Smooth muscle cell (in vitro differentiated cells): ENCODE data around the gene FGD6. TPM values are rescaled to one million over a fixed set of nuclear protein-coding genes. Genes with fewer than 3 reads are reported as not detected.

Experiments used
- DNase-seq: peaks from one replicate; lab custom pipeline; 2025; ENCODE audit not compliant: unreplicated experiment; lab: John Stamatoyannopoulos, UW
- H2AFZ ChIP-seq: fragments of 200-600 bp; sonication (generic); 2 replicates; pipeline ENCODE4 v1.6.0; 2016; ENCODE audit warnings: antibody characterized with exemption, low read depth, mild to moderate bottlenecking
- H3F3A ChIP-seq: fragments of 200-600 bp; sonication (generic); 2 replicates; pipeline ENCODE4 v1.6.0; 2017; ENCODE audit warnings: antibody characterized with exemption, low read depth
- H3K27ac ChIP-seq: fragments of 200-600 bp; sonication (generic); 2 replicates; pipeline ENCODE4 v1.5.1; 2016; ENCODE audit warnings: low read depth, mild to moderate bottlenecking
- H3K27me3 ChIP-seq: fragments of 200-600 bp; sonication (generic); 2 replicates; pipeline ENCODE4 v1.6.1; 2016; ENCODE audit warnings: low read depth, mild to moderate bottlenecking
- H3K36me3 ChIP-seq: fragments of 200-600 bp; sonication (generic); 2 replicates; pipeline ENCODE4 v1.5.1; 2016; ENCODE audit warnings: low read depth
- H3K4me1 ChIP-seq: fragments of 200-600 bp; sonication (generic); 2 replicates; pipeline ENCODE4 v1.5.1; 2016; ENCODE audit warnings: low read depth
- H3K4me2 ChIP-seq: fragments of 200-600 bp; sonication (generic); 2 replicates; pipeline ENCODE4 v1.6.0; 2016; ENCODE audit warnings: mild to moderate bottlenecking
- H3K4me3 ChIP-seq: fragments of 200-600 bp; sonication (generic); 2 replicates; pipeline ENCODE4 v1.5.1; 2016; ENCODE audit warnings: mild to moderate bottlenecking
- H3K79me2 ChIP-seq: fragments of 200-600 bp; sonication (generic); 2 replicates; pipeline ENCODE4 v1.6.0; 2016; ENCODE audit warnings: low read depth, mild to moderate bottlenecking
- H3K9ac ChIP-seq: fragments of 200-600 bp; sonication (generic); 2 replicates; pipeline ENCODE4 v1.6.0; 2016; ENCODE audit warnings: low read depth
- H3K9me3 ChIP-seq: fragments of 200-600 bp; sonication (generic); replicated peaks from 2 replicates; pipeline ENCODE4 v1.5.1; 2016; ENCODE audit warnings: low read depth
- H4K20me1 ChIP-seq: fragments of 200-600 bp; sonication (generic); 2 replicates; pipeline ENCODE4 v1.6.0; 2016; ENCODE audit warnings: low read depth
- WGBS: methylation state at CpG from one replicate; pipeline ENCODE4 v1.1.7; 2016; ENCODE audit warnings: low lambda C conversion rate; 5-methylcytosine and 5-hydroxymethylcytosine counted together
- polyA plus RNA-seq: library from polyadenylated mRNA; unstranded; fragments of >200 nt; fragmentation: Nextera tagmentation; extraction: Ambion mirVana; gene quantifications from 2 replicates; pipeline ENCODE4 v1.2.1, GENCODE V29; 2016
- total RNA-seq: library from RNA; depleted of rRNA; stranded (reverse); fragments of >200 nt; gene quantifications from 2 replicates; pipeline ENCODE4 v1.2.3, GENCODE V29; 2014
- TF ChIP-seq, protein P1 (sequence below): fragments of 200-600 bp; sonication (generic); IDR thresholded peaks from 2 replicates; pipeline ENCODE4 v1.5.1; 2017; ENCODE audit warnings: borderline replicate concordance, mild to moderate bottlenecking, antibody characterized with exemption; ENCODE audit not compliant: insufficient read depth, poor library complexity, severe bottlenecking

The FGD6 gene
- total and polyA plus RNA-seq, 2 experiments from 2014 or later: 2.5 to 7.7 TPM

DNA sequence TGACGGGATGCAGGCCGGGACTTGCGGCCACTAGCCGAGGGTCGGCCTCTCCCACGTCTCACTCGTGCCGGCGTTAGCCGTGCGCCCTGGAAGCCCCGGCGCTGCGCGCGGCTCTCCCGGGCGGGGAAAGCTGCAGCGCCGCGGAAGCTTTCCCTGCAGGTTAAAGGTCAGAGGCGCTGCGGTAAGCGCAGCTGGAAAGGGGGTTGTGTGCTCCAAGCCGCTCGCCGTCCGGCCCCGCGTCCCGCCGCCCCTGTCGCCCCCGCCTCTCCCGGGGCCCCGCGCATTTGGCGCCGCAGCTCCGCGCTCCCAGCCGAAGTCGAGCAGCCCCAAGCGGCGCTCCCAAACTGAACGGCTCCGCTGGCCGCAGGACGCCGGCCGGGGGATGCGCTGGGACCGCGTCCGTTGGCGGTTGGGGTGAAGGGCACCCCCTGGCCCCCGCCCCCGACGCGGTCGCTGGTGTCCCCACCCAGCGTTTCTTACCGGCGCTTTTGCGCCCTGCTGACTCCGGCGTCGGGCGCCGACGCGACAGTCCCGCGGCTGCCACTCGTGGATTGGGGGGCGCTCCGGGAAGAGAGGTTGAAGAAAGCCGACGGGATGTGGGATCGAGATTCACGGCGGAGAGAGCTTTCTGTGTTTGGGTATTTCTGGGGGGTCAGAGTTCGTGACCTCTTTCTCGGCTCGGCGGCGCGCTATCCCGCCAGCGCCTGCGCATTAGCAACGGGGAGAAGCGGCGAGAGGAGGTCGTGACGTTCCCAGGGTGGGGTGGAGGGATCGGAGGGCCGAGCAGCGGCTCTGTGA is 144.2 kb downstream of the FGD6 start, which contains the start of gene NR2C1:
Gene NR2C1 (minus strand): TSS at position 719 of the 798 bp plus-strand sequence. CDS start 6,234 bp downstream, outside the sequence.
- Histone ChIP-seq H3K4me2 (peak within 1 kb of the TSS; percentile 90), H4K20me1 (peaks cover 16% of the 10 kb centered on the region), H3K27ac (peak within 1 kb of the TSS; percentile 56), H3F3A (no peaks in the 10 kb centered on the region), H3K9me3 (no peaks in the 10 kb centered on the region), H3K36me3 (no peaks in the 10 kb centered on the region), H3K4me1 (no peaks in the 10 kb centered on the region), H3K4me3 (peak within 1 kb of the TSS; percentile 99), H3K27me3 (no peaks in the 10 kb centered on the region), H3K9ac (peak within 1 kb of the TSS; percentile 82), H3K79me2 (peaks cover 49% of the 10 kb centered on the region), H2AFZ (peak within 1 kb of the TSS; percentile 99)
- peak; percentile 61 for DNase-seq
- WGBS: under 1% methylated on average over 77 of the region's 99 CpGs
- TF ChIP-seq, protein P1, sequence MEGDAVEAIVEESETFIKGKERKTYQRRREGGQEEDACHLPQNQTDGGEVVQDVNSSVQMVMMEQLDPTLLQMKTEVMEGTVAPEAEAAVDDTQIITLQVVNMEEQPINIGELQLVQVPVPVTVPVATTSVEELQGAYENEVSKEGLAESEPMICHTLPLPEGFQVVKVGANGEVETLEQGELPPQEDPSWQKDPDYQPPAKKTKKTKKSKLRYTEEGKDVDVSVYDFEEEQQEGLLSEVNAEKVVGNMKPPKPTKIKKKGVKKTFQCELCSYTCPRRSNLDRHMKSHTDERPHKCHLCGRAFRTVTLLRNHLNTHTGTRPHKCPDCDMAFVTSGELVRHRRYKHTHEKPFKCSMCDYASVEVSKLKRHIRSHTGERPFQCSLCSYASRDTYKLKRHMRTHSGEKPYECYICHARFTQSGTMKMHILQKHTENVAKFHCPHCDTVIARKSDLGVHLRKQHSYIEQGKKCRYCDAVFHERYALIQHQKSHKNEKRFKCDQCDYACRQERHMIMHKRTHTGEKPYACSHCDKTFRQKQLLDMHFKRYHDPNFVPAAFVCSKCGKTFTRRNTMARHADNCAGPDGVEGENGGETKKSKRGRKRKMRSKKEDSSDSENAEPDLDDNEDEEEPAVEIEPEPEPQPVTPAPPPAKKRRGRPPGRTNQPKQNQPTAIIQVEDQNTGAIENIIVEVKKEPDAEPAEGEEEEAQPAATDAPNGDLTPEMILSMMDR: no peak

DNA sequence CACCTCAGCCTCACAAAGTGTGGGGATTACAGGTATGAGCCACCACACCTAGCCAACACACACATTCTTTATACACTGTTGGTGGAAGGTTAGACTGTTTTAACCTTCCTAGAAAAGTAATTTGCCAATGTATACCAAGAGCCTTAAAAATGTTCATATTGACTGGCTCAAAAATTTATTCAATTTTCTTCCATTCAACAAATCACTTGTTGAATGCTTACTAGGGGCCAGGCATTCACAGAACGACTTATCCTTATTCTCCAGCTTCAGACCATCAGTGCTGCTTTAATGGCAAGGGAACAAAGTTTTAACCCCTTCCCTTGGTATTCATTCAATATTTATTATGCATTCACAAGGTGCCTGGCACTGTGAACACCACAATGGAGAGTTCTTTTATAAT is 146.9 kb downstream of the FGD6 start:
- WGBS: 96% methylated on average over 1 of the region's 1 CpG
- Histone ChIP-seq H3K4me2 (no peak overlapping the region), H3K27ac (no peak overlapping the region), H3K9ac (no peak overlapping the region), H3K79me2 (peaks cover 61% of the 10 kb centered on the region), H3K9me3 (no peaks in the 10 kb centered on the region), H3K27me3 (no peaks in the 10 kb centered on the region), H2AFZ (no peak overlapping the region), H3F3A (no peaks in the 10 kb centered on the region), H3K36me3 (no peaks in the 10 kb centered on the region), H4K20me1 (peaks cover 20% of the 10 kb centered on the region), H3K4me3 (no peak overlapping the region), H3K4me1 (no peaks in the 10 kb centered on the region)
- no peak for DNase-seq
- TF ChIP-seq, protein P1: no peak

DNA sequence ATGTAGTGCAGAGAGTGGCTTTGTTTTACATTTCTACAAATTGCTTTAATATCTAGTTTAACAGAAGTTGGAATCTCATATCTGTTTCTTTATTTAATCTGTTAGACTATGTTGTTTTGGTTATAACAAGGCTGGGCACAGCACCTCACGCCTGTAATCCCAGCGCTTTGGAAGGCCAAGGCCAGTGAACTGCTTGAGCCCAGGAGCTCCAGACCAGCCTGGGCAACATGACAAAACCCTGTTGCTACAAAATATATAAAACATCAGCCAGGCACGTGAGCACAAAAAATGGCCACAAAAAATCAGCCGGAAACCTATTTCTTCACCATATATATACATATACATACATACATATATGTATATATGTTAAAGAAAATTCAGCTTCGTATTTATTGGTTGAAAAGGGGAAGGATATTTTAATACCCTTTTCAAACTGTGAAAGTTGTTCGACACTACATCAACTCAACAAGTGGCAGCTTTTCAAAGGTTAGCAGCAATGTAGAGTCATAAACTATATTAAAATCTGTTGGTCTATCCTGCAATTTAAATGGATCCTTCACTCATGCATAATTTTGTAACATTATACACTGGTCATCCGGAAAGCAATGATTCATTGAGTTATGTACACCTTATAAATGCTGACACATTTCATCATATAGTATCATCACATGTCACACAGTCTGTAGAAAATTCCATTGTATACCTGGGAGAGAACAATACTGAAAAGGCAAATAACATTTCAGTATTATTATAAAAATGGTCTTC is 151.0 kb downstream of the FGD6 start:
- Histone ChIP-seq H3K27ac (no peak overlapping the region), H2AFZ (no peak overlapping the region), H3K9ac (no peak overlapping the region), H3K27me3 (no peaks in the 10 kb centered on the region), H3K4me1 (no peaks in the 10 kb centered on the region), H3K4me2 (no peak overlapping the region), H3F3A (no peaks in the 10 kb centered on the region), H3K9me3 (no peaks in the 10 kb centered on the region), H3K4me3 (no peak overlapping the region), H3K36me3 (peaks cover 5% of the 10 kb centered on the region), H3K79me2 (peaks cover 42% of the 10 kb centered on the region), H4K20me1 (peaks cover 24% of the 10 kb centered on the region)
- 97% methylated on average over 7 of the region's 7 CpGs for WGBS
- DNase-seq: no peak
- TF ChIP-seq, protein P1: no peak
